DMS114 treated with DMSO at 0.1 percent for 48 hours (cell line): ENCODE results near the gene RAB3GAP1.

Source experiments
- DNase-seq: peaks from one replicate; lab custom pipeline; 2025; ENCODE audit not compliant: unreplicated experiment; lab: John Stamatoyannopoulos, UW

RAB3GAP1 gene

DNA sequence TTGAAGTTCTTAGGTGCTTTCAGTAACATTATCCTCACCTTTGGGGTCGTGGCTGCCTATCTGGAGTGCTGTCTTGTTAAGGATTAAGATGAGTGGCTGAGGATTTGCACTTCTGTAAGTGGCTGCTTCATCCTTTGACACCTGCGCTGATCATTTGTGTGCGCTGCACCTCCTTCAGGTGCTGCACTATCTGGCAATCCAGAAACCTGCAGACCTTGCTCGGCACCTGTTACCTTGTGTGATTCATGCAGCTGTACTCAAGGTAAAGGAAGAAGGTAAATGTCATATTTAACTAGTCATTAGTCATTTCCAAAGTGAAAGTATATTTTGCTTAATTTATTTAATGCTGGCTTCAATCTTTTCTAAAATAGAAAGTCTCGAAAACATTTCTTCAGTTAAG lies 110.3 kb downstream of the RAB3GAP1 start:
- no peak for DNase-seq

DNA sequence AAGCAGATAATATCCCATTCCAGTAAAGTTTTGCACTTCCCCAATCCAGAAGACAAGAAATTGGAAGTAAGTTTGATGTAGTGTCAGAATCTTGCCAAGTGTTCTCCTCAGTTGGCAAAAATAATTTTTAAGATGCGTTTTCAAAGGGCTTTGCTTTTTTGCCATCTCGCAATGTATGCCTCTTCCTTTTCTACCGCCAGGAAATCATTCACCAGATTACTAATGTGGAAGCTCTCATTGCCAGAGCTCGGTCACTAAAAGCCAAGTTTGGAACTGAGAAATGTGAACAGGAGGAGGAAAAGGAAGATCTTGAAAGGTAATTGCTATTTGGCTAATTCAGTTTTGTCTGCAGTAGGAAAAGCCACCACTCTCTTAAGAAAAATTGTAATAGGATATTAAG lies 110.7 kb downstream of the RAB3GAP1 start:
- DNase-seq = no peak

DNA sequence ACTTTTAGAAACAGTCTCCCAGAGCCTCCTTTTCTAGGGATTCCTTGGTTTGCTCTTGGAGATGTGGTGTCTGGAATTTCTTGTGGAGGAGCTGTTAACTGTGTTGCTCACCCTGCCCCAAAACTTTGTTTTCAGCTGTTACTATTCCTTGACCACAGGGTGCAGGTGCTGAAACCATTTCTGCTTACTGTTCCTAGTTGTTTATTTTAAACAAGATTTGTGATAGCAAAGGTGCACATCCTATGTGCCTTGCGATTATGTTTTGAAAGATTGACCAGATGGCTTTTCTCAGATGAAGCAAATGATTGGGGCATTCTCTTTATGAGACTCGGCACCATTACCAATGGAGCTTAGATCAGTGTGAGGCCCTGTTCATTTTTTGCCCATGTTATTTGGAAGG lies 111.2 kb downstream of the RAB3GAP1 start:
- no peak for DNase-seq

DNA sequence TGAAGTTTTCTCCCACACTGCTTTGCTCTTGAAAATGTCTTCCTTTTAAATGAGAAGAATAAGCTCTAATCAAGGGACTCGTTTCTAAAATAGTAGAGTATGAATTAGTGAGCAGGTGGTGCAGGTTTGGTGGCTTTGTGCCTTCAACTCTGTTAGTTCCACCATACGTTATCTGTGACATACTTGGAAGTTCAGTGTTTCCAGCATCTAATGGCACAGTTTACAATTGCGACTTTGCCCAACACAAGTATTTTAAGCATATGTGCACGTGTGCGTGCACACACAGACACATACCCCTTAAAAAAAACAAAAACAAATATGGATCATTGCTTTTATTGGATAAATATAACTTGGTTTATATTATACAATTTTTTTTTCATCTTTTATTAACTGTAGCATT lies 111.8 kb downstream of the RAB3GAP1 start:
- no peak for DNase-seq

DNA sequence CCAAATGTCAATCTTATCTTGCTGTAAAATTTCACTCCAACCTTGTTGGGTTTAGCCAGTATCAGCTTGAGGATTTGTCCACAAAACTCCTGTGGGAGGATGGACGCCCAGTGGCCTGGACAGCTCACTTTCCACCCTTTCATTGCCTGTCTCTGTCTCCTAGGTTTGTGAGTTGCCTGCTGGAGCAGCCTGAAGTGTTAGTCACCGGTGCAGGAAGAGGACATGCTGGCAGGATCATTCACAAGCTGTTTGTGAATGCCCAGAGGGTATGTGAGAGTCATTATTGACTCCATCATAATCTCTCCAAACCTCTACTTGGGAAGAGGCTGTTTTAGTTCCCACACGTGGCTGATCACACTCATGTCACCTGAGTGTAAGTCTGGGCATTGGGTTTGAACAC lies 112.3 kb downstream of the RAB3GAP1 start:
- no peak for DNase-seq

DNA sequence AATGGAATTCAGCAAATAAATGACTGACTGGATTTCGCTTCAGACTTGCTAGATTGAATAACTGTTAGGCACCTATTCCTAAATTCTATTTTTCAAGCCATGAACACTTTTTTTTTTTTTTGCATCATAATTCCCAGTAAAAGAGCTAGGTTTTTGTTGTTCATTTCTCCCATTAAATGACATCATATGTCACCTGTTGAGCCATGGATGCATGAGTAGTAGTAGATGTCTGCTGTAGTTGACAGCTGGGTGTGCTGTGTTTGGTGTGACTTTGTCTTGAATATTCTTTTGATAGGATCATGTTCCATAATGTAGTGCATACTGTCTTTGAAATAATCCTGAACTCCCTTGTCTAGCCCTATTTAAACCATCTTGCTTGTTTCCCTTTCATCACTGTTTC lies 115.2 kb downstream of the RAB3GAP1 start:
- no peak for DNase-seq

DNA sequence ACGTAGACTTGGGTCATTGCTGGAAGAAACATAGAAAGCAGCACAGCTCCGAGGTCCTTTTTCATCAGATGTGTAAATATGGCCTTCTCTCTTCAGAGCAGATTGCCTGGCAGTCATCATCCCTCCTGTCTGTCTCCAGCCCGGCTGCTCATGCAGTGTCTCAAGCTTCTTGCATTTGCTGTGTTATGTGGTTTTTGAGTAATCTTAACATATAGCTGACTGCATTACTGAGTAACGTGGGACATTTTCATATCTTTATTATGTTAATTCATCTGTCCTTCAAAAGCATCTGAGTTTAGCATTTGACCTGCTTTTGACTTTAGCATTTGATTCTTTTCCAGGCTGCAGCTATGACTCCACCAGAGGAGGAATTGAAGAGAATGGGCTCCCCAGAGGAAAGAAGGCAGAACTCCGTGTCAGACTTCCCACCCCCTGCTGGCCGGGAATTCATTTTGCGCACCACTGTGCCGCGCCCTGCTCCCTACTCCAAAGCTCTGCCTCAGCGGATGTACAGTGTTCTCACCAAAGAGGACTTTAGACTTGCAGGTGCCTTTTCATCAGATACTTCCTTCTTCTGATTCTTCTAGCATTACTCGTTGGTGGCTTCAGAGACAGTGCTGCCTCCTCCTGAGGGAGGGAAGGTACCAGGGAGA lies 116.2 kb downstream of the RAB3GAP1 start:
- DNase-seq = no peak

DNA sequence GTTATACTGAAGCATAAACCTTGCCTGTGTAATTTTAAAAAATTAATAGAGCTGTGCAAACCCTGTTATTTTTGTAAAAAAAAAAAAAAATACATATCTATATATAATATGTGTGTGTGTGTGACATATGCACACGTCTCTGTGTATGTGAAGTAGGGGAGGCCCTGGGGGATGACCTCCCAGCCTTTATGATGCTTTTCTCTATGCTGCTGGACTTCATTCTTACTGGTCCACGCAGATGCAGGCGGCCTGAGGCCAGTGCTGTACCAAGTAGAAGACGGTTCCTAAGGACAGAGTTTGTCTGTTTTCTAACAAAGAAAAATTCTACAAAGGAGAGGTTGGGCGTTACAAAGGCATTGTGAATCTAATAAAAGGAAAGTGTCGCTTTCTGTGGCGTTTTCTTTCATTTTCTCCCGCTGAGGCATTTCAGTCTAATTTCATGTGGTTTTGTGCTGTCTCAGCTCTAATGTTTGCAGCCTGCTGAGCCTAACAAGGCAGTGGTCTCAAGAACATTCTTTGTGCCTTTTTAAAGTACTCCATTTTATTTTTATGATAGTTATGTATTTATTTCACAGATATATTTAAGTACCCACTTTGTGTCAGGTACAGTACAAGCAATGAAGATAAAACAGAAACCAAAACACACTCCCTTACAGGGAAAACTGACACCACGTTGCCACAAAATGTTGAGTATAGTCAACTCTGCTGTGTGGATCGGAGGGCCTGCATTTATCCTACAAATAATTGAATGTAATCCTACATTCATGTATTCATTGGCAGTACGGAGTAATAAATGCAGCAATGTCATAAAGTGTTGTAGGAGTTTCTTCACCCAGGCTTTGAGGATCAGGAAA lies 118.0 kb downstream of the RAB3GAP1 start:
- no peak for DNase-seq

DNA sequence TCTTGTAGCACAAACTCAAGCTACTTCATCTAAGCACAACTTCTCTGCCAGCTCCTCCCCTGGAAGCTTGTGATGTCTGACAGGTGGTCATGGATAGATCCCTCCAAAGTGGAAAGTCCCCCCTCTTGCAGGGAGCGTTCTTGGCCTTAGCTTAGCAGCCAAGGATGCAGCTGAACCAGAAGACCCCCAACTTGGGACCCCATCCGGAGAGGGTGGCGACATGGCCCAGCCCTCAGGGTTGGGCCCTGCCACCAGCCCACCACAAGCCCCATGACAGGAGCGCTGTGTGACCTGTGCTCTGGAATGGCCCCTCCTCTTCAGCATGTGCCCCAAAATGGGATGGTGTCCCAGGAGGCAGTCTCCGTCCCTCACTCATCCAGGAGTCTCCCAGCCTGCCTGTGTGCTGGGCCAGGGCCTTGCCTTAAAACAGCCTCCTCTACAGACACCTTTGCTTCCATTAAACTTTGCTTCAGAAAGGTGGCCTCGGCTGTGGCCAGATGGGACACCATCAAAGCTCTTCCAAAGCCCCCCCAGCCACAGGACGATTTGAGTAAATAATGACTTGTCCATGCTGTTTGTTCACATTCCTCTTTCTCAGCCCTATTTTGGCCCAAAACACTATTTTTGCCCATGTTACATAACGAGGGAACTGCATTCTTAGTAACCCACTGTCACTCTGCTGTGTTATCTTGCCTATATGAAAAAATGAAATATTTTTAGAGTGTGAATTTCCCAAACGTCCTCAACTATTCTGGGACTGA lies 122.1 kb downstream of the RAB3GAP1 start:
- DNase-seq = no peak

DNA sequence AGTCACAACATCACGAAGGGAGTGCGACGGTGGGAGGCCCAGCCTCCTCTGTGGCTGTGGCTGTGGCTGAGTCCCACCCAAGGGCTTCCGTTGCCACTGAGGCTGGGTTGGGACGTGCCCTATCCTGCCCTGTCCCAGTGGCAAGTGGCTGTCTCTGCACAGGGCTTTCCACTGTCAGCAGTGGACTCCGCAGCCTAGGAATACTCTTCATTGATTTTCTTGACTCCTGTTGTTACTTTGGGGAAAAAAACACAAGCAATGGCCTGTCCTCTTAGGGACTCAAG lies 122.7 kb downstream of the RAB3GAP1 start:
- no peak for DNase-seq

DNA sequence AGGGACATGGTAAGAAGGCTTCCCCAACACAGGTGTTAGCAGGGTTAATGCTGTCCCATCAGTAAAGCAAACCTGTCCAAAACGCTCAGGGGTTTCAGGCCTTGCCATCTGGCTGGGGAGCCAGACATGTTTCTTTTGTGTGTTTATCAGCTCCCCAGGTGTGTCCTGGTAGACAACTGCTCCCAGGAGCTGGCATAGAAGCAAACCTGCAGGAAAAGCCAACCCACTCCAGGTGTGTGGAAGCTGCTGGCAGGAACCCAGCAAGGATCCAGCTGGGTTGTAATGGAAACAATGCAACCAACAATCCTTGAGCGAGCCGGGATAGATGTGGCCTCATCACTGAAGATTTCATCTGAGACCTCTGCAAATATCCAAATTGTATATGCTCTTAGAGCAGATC lies 123.1 kb downstream of the RAB3GAP1 start:
- no peak for DNase-seq

DNA sequence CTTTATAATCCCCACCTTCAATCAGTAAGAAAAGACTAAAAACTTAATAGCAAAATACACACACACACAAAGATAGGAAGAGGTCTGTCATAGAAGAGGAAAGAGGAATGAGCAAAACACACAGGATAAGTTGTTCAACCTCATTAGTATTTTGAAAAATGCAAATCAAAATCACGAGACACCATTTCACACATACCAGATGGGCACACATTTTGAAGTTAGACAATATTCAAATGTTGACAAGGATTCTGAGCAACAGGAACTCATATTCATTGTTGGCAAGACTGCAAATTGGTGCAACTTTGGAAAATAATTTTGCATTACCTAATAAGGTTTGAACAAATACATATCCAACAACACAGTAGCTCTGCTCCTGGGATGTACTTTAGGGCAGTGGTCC lies 127.6 kb downstream of the RAB3GAP1 start:
- no peak for DNase-seq

DNA sequence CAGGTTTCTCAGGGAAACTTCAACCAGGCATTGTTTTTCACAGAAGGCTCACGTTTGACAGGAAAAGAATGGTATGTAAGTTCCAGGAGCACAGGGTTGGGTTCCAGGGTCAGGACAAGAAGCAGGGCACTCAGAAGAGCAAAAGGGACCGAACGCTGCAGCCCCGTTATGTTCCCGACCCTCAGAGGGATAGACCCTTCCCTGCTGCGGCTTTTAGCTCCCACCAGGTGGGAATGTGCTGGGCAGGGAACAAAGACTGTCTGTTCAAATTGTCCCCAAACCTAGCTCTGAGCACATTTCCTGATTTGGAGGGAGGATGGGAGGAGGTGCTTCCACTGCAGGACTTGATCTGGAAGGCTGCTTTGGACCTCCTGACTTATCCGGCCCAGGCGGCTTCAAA lies 130.1 kb downstream of the RAB3GAP1 start:
- DNase-seq = no peak

DNA sequence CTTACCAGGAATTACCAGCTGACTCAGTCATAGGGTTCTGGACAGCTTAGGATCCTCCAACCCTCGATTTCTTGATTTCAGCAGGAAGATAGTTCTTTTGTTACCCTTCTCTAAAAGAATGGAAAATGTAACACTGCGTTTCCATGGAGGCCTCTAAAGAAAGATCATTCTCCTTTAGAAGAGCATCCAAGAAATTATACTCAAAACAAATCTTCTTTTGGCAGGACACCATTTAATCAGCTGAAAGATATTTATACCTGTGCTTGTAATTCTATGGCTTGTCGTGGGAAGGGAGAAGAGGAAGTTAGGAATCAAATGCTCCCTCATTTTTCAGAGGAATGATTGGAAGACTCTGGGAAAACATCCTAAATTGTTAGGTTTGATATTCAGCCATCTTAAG lies 130.5 kb downstream of the RAB3GAP1 start:
- DNase-seq = no peak

DNA sequence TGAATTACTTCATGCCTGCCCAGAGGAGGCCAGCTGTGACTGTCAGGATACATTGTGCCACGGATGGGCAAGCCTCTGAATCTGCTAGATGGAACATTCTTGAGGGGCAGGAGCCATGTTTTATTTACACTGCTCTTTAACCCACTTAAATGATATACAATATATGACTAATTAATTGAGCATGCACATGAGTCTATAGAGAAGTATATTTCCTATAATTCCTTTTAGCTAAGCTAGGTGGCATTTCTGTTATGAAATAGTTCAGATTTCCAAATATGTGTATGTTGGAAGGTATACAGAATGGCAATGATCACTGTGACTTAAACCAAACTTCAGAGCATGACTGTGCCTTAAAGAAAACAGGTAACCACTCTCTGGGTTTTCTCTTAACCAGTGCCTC lies 131.7 kb downstream of the RAB3GAP1 start:
- no peak for DNase-seq

DNA sequence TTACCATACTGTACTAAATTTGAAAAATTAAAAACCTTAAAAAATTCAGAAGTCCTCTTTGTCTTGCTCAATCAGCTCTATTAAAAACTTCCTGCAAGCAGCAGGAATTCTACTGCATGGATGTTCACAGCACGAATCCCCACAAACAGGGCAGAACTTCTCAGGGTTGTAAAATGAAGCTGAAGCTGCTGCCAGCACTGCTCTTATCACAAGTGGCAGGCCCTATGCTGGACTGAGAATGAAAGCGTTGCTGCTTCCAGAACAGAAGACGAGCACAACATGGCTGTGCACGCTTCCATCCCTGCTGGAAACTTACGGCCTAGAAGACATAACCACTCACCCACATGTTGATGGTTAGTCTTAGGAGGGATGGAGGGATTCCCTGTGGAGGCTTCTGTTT lies 134.0 kb downstream of the RAB3GAP1 start:
- no peak for DNase-seq

DNA sequence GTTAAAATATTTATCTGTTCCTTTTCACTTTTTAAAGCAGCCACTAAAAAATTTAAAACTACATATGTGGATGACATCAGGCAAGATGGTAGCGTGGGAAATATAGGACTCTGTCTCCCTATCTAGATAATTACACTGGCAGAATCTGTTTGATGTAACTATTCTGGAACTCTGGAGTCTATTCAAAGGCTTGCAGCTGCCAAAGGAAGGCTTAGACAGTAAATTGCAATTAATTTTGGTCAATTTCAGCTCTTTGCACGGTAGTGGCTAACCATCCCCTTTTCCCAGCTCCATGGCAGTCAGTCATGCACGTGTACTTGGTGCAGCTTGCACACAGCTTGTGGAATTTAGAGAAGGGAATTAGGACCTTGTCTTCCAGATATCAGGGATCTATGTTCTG lies 135.2 kb downstream of the RAB3GAP1 start:
- no peak for DNase-seq

DNA sequence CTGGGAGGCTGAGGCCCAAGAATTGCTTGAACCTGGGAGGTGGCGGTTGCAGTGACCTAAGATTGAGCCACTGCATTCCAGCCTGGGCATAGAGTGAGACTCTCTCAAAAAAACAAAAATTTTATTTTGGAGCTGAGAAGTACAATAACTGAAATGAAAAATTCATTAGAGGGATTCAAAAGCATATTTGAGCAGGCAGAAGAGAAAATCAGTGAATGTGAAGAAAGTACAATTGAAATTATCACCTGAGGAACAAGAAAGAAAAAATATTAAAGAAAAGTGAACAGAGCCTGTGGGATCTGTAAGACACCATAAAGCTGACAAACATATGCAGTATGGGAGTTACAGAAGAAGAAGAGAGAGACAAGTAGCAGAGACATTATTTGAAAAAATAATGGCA lies 137.1 kb downstream of the RAB3GAP1 start:
- DNase-seq = no peak

DNA sequence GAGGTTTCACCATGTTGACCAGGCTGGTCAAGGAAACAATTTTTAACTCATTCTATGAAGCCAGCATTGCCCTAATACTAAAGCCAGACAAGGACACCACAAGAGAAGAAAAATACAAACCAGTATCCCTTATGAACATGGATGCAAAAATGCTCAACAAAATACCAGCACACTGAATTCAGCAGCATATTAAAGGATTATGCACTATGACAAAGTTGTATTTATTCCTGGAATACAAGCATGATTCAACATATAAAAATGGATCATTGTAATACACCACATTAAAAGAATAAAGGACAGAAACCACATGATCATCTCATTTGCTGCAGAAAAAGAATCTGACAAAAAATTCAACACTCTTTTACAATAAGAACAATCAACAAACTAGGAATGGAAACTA lies 138.7 kb downstream of the RAB3GAP1 start:
- no peak for DNase-seq

DNA sequence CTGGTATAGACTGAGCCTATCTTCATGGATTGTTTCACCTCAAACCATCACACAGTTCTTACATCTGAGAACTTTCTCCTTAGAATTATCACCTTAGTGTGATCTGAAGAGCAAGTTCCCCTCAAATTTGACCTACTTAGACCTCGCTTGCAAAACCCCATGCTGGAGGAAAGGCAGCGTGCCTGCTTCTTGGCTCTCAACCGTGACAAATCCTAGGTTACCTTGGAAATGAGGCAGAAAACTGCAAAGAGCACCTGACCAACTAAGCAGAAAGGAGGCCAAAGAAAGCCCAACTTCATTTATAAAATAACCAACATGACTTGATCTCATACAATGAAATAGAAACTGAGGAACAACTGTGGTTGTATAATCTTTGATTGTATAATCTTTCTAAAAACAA lies 146.4 kb downstream of the RAB3GAP1 start:
- no peak for DNase-seq

DNA sequence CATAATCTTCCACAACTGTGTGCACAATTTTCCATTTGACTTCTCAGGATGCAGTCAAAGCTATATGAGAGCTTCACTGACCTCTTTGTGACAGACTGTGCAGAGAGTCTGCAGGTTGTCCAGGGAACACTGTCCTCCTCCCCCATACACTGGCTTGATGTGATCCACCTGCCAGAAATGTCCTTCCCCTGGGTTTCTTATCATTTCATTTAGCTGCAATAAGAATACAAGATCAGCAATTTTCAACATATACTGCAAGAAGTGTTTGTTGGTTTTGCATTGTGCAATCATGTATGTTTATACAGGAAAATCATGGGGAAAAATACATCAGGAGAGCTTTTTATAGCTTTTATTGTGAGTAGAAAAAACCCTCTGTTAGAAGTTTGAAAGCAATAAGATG lies 150.7 kb downstream of the RAB3GAP1 start:
- DNase-seq = no peak

DNA sequence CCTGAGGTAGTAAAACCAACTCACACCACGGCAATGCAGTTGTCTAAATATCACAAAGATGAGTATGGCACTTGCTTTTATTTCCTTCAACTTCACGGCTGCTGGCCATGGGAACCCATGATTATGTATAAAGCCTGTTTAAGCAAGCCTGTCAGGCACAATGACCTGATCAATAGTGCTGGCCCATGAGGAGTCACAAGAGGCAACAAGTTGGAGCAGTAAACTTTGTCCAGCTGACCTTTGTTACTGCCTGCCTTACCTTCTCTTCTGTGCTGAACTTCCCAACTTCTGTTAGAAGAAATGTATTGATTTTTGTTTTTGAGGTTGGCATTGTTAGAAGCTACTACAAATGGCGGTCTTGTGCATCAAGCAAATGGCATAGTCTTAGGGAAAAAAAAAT lies 151.9 kb downstream of the RAB3GAP1 start:
- DNase-seq = no peak
